Esophagus muscularis mucosa (tissue), 4 donors: Measurements from ENCODE around the gene STK17A. TPM values are rescaled to one million over a fixed set of nuclear protein-coding genes. Genes with fewer than 3 reads are reported as not detected.

Experiments
- DNase-seq: peaks from one replicate; pipeline ENCODE4 v3.0.0-alpha.2; 2017; ENCODE audit errors: extremely low spot score
- H3K27ac ChIP-seq, 4 donors: fragments of 200-600 bp; sonication (generic); replicated peaks in 1 of 4; 1 replicate in 3 of 4; 2 replicates in 1 of 4; pipeline ENCODE4 v1.5.1; 2016 to 2019; ENCODE audit warnings: mild to moderate bottlenecking in 1 of 4
- H3K27me3 ChIP-seq, 4 donors: fragments of 200-600 bp; sonication (generic); one replicate each; pipeline versions ENCODE4 v1.5.1 to v1.6.0; 2016 to 2019
- H3K36me3 ChIP-seq, 4 donors: fragments of 200-600 bp; sonication (generic); one replicate each; pipeline ENCODE4 v1.5.1; 2016 to 2019
- H3K4me1 ChIP-seq, 4 donors: fragments of 200-600 bp; sonication (generic); one replicate each; pipeline ENCODE4 v1.5.1; 2016 to 2019
- H3K4me3 ChIP-seq, 4 donors: fragments of 200-600 bp; sonication (generic); 1 replicate in 2 of 4; 2 replicates in 2 of 4; pipeline ENCODE4 v1.5.1; 2016 to 2019; ENCODE audit warnings: mild to moderate bottlenecking in 4 of 4, moderate library complexity in 1 of 4
- H3K9me3 ChIP-seq, 4 donors: fragments of 200-600 bp; sonication (generic); 1 replicate in 3 of 4; 2 replicates in 1 of 4; pipeline ENCODE4 v1.5.1; 2016 to 2019
- CTCF ChIP-seq, 3 experiments: fragments of 200-600 bp in 2 of 3; fragments of 450-650 bp in 1 of 3; sonication (generic) in 2 of 3; IDR thresholded peaks; one replicate each; pipeline ENCODE4 v1.5.1; 2017 to 2019; ENCODE audit warnings: antibody characterized with exemption in 3 of 3, mild to moderate bottlenecking in 2 of 3, moderate library complexity in 1 of 3
- EP300 ChIP-seq: sonication (generic); formaldehyde crosslinking; IDR thresholded peaks from one replicate; pipeline ENCODE4 v1.6.1; 2017; ENCODE audit warnings: antibody characterized with exemption
- POLR2A ChIP-seq: fragments of 450-650 bp; IDR thresholded peaks from one replicate; pipeline ENCODE4 v1.6.1; 2017; ENCODE audit warnings: antibody characterized with exemption, moderate library complexity, mild to moderate bottlenecking, low read depth
- POLR2AphosphoS5 ChIP-seq, 2 donors: sonication (generic); formaldehyde crosslinking; IDR thresholded peaks; one replicate each; pipeline ENCODE4 v1.6.1; 2017; ENCODE audit warnings: antibody characterized with exemption in 2 of 2
- WGBS: methylation state at CpG from one replicate; pipeline ENCODE4 v1.1.5; 2018; 5-methylcytosine and 5-hydroxymethylcytosine counted together
- intact Hi-C: fragments of 100-400 bp; cut with DNase I; formaldehyde crosslinking; loops from one replicate; pipeline ENCODE4 v1.15.1; 2023
- total RNA-seq, 4 donors: library from RNA; depleted of rRNA; stranded (reverse); fragments of >200 nt; gene quantifications; one replicate each; pipeline versions ENCODE4 v1.1.0 to v1.2.1, GENCODE V29; 2016

Gene STK17A
- total RNA-seq, 4 donors from 2014 or later, result 19.5 to 33.3 (median 24.6) TPM

DNA sequence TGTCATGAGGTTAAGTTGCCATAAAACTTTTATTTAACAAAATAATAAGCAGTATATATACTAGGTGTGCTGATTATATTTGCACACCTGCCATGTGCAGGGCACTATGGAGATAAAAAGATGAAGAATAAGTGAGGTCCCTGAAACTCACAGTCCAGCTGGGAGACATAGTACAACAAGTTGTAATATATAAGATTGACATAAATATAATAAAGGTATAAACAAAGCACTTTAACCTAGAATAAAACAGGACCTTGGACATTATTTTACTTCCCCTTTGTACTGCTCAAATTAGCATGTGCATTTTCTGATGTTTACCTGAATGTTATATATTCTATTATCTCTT lies 6.2 kb downstream of the STK17A start:
- no peak overlapping the region for H3K27ac ChIP-seq
- TF ChIP-seq POLR2A (no peak), POLR2AphosphoS5 (IDR thresholded peaks at IDR 0.05) (no peak), CTCF (IDR thresholded peaks at IDR 0.05) (no peak), EP300 (no peak)
- no peaks in the 10 kb centered on the region for H3K27me3 ChIP-seq

DNA sequence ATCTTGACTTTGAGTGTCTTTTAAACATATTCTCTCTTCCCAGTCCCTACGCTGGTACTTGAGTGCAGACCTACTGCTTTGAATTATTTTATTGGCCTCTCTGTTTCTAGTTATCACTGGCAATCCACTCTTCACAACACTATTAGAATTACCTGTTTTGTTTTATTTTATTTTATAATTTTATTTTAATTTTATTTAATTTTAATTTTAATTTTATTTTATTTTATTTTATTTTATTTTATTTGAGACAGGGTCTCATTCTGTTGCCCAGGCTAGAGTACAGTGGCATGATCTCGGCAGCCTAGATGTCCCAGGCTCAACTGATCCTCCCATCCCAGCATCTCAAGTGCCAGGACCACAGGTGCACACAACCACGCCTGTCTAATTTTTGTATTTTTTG lies 6.8 kb downstream of the STK17A start:
- no peak for TF ChIP-seq POLR2A
- H3K27ac ChIP-seq, result no peak overlapping the region
- 99% methylated on average over 3 of the region's 3 CpGs for WGBS
- no peaks in the 10 kb centered on the region for H3K36me3 ChIP-seq
- H3K27me3 ChIP-seq, result no peaks in the 10 kb centered on the region
- no peaks in the 10 kb centered on the region for H3K9me3 ChIP-seq
- H3K4me1 ChIP-seq, result peaks cover 4 to 28% (median 14%) of the 10 kb centered on the region in 4 donors
- DNase-seq, result no peak
- H3K4me3 ChIP-seq, result no peak overlapping the region
- intact Hi-C loops, result loop anchor here (5.0 kb wide), 1 partner anchor 43 kb away; no protein-coding TSS in a partner anchor

More for the DNA sequence above, 6.2 kb downstream of the STK17A start:
- DNase-seq, result no peak
- Histone ChIP-seq H3K36me3 (no peaks in the 10 kb centered on the region), H3K4me3 (no peak overlapping the region), H3K4me1 (peaks cover 8 to 35% (median 20%) of the 10 kb centered on the region in 4 donors), H3K9me3 (no peaks in the 10 kb centered on the region)
- intact Hi-C loops, result loop anchor here (5.0 kb wide), 1 partner anchor 43 kb away; no protein-coding TSS in a partner anchor

DNA sequence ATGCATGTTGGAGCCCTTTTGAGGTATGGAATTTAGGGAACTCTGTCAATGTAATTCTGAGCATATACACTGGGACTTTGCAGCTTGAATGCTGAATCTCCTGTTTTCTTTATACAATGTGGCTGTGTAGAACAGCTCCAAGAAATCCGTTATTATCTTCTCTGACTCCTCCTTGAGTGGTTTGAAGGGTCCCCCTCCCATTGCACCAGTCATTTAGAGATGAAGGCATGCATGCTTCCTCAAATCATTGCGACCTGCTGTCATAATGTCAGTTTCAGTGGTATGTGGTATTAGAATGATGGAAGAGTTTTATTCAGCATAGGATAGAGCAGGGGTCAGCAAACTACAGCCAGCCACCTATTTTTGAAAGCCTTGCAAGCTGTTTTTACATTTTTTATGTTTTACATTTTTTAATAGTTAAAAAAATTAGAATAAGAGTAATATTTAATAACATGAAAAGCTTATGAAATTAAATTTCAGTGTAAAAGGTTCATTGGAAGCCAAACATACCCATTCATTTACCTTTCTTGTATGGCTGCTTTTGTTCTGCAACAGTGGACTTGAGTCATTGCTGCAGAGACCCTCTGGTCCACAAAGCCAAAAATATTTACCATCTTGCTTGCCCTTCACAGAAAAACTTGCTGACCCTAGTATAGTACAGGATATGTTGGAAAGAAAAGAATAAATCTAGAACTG lies 8.1 kb downstream of the STK17A start:
- no peak overlapping the region for H3K27ac ChIP-seq
- no peaks in the 10 kb centered on the region for H3K9me3 ChIP-seq
- TF ChIP-seq POLR2AphosphoS5 (IDR thresholded peaks at IDR 0.05) (no peak), EP300 (no peak), POLR2A (no peak), CTCF (IDR thresholded peaks at IDR 0.05) (no peak)
- no peaks in the 10 kb centered on the region for H3K36me3 ChIP-seq
- intact Hi-C loops, result no loop called here
- peaks cover 0 to 15% (median 2%) of the 10 kb centered on the region in 4 donors for H3K4me1 ChIP-seq
- no peaks in the 10 kb centered on the region for H3K27me3 ChIP-seq
- no peak for DNase-seq
- H3K4me3 ChIP-seq, result no peak overlapping the region
- WGBS, result 82% methylated on average over 2 of the region's 2 CpGs

DNA sequence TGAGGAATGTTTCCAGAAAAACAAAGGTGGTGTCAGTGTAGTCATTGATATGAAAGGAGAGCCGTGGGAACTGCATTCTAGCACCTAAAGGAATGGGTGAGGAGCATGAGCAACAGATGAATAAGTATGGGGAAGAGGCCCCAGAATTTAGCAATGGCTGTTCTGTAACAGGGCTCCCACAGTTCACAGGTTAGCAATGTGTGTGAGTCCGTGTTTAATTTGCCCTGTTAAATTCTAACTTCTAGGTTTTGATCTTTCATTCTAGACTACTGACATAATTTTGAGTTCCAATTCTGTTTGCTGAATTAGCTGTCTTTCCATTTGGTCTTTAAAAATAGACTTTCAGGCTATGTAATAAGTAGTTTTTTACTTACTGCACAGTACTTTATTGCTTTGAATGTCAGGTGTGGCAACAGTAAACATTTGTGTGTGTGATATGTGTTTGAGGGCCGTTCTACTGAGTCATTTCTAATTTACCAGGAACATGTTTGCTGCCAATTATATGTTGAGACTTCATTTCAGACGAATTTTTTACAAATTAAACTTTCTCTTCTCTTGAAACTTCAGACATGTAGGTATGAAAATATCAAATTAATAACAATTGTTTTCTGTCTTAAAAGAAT lies 8.8 kb downstream of the STK17A start:
- WGBS, result 67% methylated on average over 4 of the region's 4 CpGs
- intact Hi-C loops, result no loop called here
- no peaks in the 10 kb centered on the region for H3K9me3 ChIP-seq
- DNase-seq, result no peak
- no peak overlapping the region for H3K27ac ChIP-seq
- no peaks in the 10 kb centered on the region for H3K27me3 ChIP-seq
- H3K4me3 ChIP-seq, result no peak overlapping the region
- peaks cover 0 to 12% (median 1%) of the 10 kb centered on the region in 4 donors for H3K4me1 ChIP-seq
- H3K36me3 ChIP-seq, result peaks cover 0 to 6% (median 1%) of the 10 kb centered on the region in 4 donors
- TF ChIP-seq POLR2A (no peak), EP300 (no peak), CTCF (IDR thresholded peaks at IDR 0.05) (no peak), POLR2AphosphoS5 (IDR thresholded peaks at IDR 0.05) (no peak)

GRCh38 chr7:43592326-43592725 lies 9.4 kb downstream of the STK17A start:
- Histone ChIP-seq H3K27ac (no peak overlapping the region), H3K4me3 (no peak overlapping the region), H3K36me3 (peaks cover 0 to 13% (median 6%) of the 10 kb centered on the region in 4 donors), H3K27me3 (no peaks in the 10 kb centered on the region), H3K4me1 (peaks cover 0 to 12% (median 1%) of the 10 kb centered on the region in 4 donors), H3K9me3 (no peaks in the 10 kb centered on the region)
- 94% methylated on average over 3 of the region's 3 CpGs for WGBS
- no peak for DNase-seq
- intact Hi-C loops, result no loop called here
- no peak for TF ChIP-seq POLR2AphosphoS5 (IDR thresholded peaks at IDR 0.05)
- no peak for TF ChIP-seq POLR2A
